DMS153 (cell line): ENCODE measurements around the gene TDP1.

ENCODE experiments used
- DNase-seq: peaks from one replicate; lab custom pipeline; 2025; lab: John Stamatoyannopoulos, UW

Gene TDP1

GRCh38 chr14:89941830-89942377, 13.8 kb upstream of the TDP1 start:
- no peak for DNase-seq

- DNase-seq, result no peak
Observed at GRCh38 chr14:89947344-89947743, 8.4 kb upstream of the TDP1 start.

- no peak for DNase-seq
Observed at GRCh38 chr14:89952576-89952975, 3.2 kb upstream of the TDP1 start.

- DNase-seq, result no peak
Observed at GRCh38 chr14:89953602-89954001, 2.1 kb upstream of the TDP1 start.

GRCh38 chr14:89954070-89955021, 1.4 kb upstream of the TDP1 start, which contains the start of gene EFCAB11:
Gene EFCAB11, minus strand, starts transcription at chr14:89954730. Its CDS starts 70 bp downstream, at chr14:89954660.
- DNase-seq, result peak; percentile 99

- DNase-seq, result no peak
Observed at GRCh38 chr14:89955022-89955744, 544 bp upstream of the TDP1 start.

- DNase-seq, result no peak
Observed at GRCh38 chr14:89956661-89957009, 908 bp downstream of the TDP1 start.

GRCh38 chr14:89957376-89957775, 1.6 kb downstream of the TDP1 start:
- no peak for DNase-seq

GRCh38 chr14:89957791-89958190, 2.1 kb downstream of the TDP1 start:
- DNase-seq, result no peak

- no peak for DNase-seq
Observed at GRCh38 chr14:89958966-89959365, 3.2 kb downstream of the TDP1 start.

- no peak for DNase-seq
Observed at GRCh38 chr14:89959853-89960445, 4.2 kb downstream of the TDP1 start.

GRCh38 chr14:89960914-89961313, 5.2 kb downstream of the TDP1 start:
- DNase-seq, result no peak

- no peak for DNase-seq
Observed at GRCh38 chr14:89963288-89963978, 7.7 kb downstream of the TDP1 start.

- DNase-seq, result no peak
Observed at GRCh38 chr14:89965839-89966238, 10.1 kb downstream of the TDP1 start.

- DNase-seq, result no peak
Observed at GRCh38 chr14:89973234-89973823, 17.6 kb downstream of the TDP1 start.

- DNase-seq, result no peak
Observed at GRCh38 chr14:89977668-89978067, 21.9 kb downstream of the TDP1 start.

- DNase-seq, result no peak
Observed at GRCh38 chr14:89978656-89979055, 22.9 kb downstream of the TDP1 start.

- no peak for DNase-seq
Observed at GRCh38 chr14:89983375-89983774, 27.6 kb downstream of the TDP1 start.

GRCh38 chr14:89986462-89987160, 30.9 kb downstream of the TDP1 start:
- DNase-seq, result no peak

- no peak for DNase-seq
Observed at GRCh38 chr14:89987161-89987475, 31.4 kb downstream of the TDP1 start.

GRCh38 chr14:89988787-89989186, 33.1 kb downstream of the TDP1 start:
- no peak for DNase-seq
